D721Med (cell line): ENCODE results near the gene PIGL.

Experiments used
- DNase-seq: peaks from one replicate; pipeline ENCODE4 v3.0.0; 2011; ENCODE audit warnings: low spot score; ENCODE audit not compliant: insufficient read length
- FAIRE-seq: peaks from 2 replicates; lab custom pipeline; 2011; peaks lifted over from hg19 to GRCh38; lab: Jason Lieb, UNC
- TF ChIP-seq, protein P1 (sequence below): IDR thresholded peaks from 2 replicates; pipeline ENCODE4 v1.5.1; 2012; ENCODE audit warnings: mild to moderate bottlenecking, control low read depth; ENCODE audit not compliant: insufficient read depth; ENCODE audit errors: missing control alignments

Gene PIGL

DNA sequence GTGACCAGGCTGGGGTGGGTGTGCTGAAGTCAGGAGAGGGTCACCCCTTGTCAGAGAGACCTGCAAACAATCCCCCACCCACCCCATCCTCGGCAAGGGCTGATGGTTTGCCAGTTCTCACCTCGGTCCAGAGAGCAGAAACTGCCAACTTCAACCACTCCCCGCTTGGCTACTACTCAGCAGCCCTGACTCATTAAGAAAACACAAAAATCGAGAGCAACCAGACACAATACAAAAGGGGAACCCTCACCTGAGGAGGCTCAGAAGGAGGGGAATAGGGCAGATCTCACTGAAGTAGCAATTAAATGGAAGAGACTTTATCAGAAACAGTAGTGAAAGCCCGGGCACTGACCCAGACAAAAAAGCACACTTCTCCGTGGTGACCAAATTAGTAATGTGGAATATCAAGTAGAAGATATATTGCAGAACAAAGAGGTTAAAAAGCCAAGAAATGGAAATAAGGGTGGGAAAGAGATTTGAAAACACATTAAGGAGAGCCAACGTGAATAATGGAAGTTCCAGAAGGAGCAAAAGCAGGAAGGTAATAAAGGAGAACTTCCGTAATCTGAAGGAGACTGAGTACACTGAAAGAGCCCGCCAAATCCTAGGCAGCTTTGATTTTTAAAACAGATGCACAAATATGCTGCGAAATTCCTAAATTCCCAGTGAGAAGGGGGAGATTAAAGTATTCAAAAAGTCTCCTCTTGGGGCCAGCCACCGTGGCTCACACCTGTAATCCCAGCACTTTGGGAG is 112.7 kb downstream of the PIGL start:
- FAIRE-seq (no peak), DNase-seq (no peak)
- TF ChIP-seq, protein P1, sequence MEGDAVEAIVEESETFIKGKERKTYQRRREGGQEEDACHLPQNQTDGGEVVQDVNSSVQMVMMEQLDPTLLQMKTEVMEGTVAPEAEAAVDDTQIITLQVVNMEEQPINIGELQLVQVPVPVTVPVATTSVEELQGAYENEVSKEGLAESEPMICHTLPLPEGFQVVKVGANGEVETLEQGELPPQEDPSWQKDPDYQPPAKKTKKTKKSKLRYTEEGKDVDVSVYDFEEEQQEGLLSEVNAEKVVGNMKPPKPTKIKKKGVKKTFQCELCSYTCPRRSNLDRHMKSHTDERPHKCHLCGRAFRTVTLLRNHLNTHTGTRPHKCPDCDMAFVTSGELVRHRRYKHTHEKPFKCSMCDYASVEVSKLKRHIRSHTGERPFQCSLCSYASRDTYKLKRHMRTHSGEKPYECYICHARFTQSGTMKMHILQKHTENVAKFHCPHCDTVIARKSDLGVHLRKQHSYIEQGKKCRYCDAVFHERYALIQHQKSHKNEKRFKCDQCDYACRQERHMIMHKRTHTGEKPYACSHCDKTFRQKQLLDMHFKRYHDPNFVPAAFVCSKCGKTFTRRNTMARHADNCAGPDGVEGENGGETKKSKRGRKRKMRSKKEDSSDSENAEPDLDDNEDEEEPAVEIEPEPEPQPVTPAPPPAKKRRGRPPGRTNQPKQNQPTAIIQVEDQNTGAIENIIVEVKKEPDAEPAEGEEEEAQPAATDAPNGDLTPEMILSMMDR = no peak

DNA sequence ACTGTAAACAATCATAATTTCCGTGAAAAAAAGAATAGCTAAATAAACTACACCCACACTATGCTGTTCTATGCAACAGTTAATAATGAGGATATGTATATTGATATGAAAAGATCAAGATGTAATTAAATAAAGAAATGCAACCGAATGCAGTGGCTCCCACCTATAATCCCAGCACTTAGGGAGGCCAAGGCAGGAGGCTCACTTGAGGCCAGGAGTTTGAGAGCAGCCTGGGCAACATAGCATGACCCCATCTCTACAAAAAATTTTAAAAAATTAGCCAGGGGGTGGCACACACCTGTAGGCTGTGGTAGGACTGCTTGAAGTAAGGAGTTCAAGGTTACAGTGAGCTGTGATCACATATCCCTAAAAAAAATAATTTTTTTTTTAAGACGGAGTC is 121.4 kb downstream of the PIGL start:
- FAIRE-seq (no peak), DNase-seq (no peak)

DNA sequence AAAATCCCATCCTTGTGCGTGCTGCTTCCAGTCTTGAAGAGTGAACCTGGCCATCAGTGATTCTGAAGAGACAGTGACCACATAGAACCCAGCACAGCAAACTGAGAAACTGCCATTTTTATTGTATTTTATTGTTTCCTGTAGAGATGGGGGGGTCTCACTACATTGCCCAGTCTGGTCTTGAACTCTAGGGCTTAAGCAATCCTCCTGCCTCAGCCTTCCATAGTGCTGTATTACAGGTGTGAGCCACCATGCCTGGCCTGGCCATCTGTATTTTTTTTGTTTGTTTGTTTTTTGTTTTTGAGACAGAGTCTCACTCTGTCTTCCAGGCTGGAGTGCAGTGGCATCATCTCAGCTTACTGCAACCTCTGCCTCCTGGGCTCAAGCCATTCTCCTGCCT is 122.4 kb downstream of the PIGL start:
- no peak for DNase-seq
- TF ChIP-seq, protein P1 = no peak
- FAIRE-seq = no peak

More for the DNA sequence above, 121.4 kb downstream of the PIGL start:
- TF ChIP-seq, protein P1 = no peak

DNA sequence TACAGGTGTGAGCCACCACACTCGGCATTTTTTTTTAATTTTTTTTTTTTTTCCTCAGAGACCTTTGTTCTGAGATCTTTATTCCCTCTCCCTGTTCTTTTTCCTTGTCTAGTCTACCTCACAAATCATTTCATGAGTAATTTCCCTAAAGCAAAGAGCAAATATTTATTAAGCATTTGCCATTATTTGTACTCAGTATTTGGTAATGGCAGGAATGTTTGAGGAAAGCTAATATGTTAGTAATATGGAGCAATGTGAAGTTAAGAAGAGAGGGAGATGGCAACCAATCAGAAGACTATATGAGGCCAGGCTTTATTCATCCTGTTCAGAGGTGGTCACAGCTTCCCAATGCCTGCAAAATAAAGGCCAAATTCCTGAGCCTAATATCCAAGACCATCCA is 122.9 kb downstream of the PIGL start:
- FAIRE-seq (no peak), DNase-seq (no peak)
- TF ChIP-seq, protein P1 = no peak

DNA sequence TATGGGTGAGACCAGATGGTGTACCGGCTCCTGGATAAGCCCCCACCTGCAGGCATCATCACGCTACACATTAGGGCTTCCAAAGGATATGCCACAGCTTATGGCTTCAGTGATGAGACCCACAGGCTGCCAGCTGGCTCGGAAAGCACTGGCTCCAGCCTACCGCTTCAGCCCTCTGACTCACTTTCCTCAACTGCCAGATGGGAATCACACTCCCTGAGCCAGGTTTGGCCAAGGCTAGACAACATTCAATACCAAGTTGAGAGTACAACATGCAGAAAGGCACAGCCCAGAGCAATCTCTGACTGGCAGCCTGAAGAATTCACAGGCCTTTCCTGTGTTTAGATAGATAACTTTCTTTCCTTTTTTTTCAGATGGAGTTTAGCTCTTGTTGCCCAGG is 126.0 kb downstream of the PIGL start:
- DNase-seq (no peak), FAIRE-seq (no peak)
- TF ChIP-seq, protein P1 = no peak

DNA sequence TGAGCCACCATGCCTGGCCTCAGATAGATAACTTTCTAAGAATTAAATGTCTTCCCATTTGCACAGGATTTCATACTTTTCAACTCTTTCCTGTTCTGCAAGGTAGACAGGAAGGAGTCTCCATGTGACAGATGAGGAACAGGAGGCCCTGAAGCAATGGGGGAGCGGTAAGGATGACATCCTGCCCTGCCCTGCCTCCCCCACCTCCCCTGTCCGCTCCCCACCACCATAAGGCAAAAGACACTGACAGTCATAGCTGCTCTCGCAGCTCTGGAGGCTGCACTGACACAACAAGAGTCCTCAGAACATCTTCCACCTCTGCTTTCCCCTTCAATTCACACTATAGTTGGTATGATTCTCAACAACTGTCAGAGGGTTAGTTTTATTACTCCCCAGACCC is 126.6 kb downstream of the PIGL start:
- FAIRE-seq = no peak
- no peak for DNase-seq
- TF ChIP-seq, protein P1 = no peak

DNA sequence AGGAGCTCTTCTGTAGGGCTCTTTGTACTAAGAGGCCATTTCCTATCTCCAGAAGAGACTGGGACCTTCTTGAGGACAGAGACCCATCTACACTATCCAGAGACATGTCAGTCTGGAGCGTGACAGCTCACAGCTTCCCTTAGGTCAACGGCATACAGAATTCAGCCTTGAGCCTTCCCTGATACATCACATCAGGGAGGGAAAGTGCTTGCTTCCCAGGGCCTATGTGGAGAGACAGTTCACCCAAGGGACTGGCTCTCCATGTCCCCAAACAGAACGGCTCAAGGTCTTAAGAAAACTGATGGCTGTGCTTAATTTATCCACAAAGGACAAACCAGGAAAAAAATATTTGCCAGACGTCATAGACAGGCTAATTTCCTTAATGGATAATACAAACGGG is 128.6 kb downstream of the PIGL start:
- DNase-seq (no peak), FAIRE-seq (no peak)
- TF ChIP-seq, protein P1 = no peak
